HepG2 (cell line): ENCODE data around the gene SDR39U1. TPM values are rescaled to one million over a fixed set of nuclear protein-coding genes. Genes with fewer than 3 reads are reported as not detected.
A peak's percentile ranks its signal among the peaks of the same experiment; 100 is the strongest.

Experiments used
- ATAC-seq: fragments of 200-7000 bp; cut with Tn5 transposase; 3 replicates; pipeline ENCODE4 v1.9.1; 2020; ENCODE audit warnings: mild to moderate bottlenecking, moderate library complexity
- BruUV-seq: library from RNA; stranded (reverse); fragments of 400-500 nt; replicated peaks from 2 replicates; lab custom pipeline; 2021; lab: Mats Ljungman, UMichigan
- CTCF ChIA-PET: fragments of 300-600 bp; formaldehyde crosslinking; extraction: SDS; loops from one replicate; lab custom pipeline; 2021; ENCODE audit warnings: low total read pairs, inconsistent platforms, low intra/inter-chr PET ratio; lab: Yijun Ruan, JAX
- POLR2A ChIA-PET: fragments of 350-600 bp; sonication (Branson Sonifier 250); formaldehyde crosslinking; loops from one replicate; lab custom pipeline; 2020; ENCODE audit warnings: antibody characterized with exemption, inconsistent platforms; lab: Yijun Ruan, JAX
- DNase-seq: peaks from one replicate; pipeline ENCODE4 v3.0.0-alpha.2; 2015; ENCODE audit warnings: low spot score
- FAIRE-seq: peaks from 3 replicates; lab custom pipeline; 2011; peaks lifted over from hg19 to GRCh38; lab: Jason Lieb, UNC
- H2AFZ ChIP-seq: one replicate; pipeline ENCODE4 v1.6.1; 2011; ENCODE audit warnings: low read length, inconsistent platforms
- H3K27ac ChIP-seq: fragments of 300-600 bp; 3 replicates; pipeline ENCODE4 v1.8.0; 2011; ENCODE audit warnings: mixed run types, mild to moderate bottlenecking, mixed read lengths, low read length, inconsistent platforms; ENCODE audit not compliant: insufficient read depth; ENCODE audit errors: extremely low read length
- H3K27me3 ChIP-seq, 2 experiments: fragments of 200-600 bp in 1 of 2; 2 replicates in 1 of 2; 3 replicates in 1 of 2; pipeline versions ENCODE4 v1.6.0 to v1.8.0; 2011; ENCODE audit warnings: low read length in 2 of 2, mild to moderate bottlenecking in 2 of 2, moderate library complexity in 2 of 2, inconsistent platforms in 1 of 2; ENCODE audit not compliant: insufficient read depth in 2 of 2, control insufficient read depth in 1 of 2
- H3K36me3 ChIP-seq, 2 experiments: fragments of 200-600 bp in 1 of 2; replicated peaks in 1 of 2; 2 replicates in 1 of 2; 3 replicates in 1 of 2; pipeline versions ENCODE4 v1.5.1 to v1.8.0; 2011; ENCODE audit warnings: low read length in 2 of 2, inconsistent platforms in 1 of 2; ENCODE audit not compliant: insufficient read depth in 2 of 2, control insufficient read depth in 1 of 2
- H3K4me1 ChIP-seq: 2 replicates; pipeline ENCODE4 v1.5.1; 2012; ENCODE audit warnings: low read length, inconsistent platforms; ENCODE audit not compliant: insufficient read depth
- H3K4me2 ChIP-seq: 2 replicates; pipeline ENCODE4 v1.6.0; 2011; ENCODE audit warnings: low read depth, low read length, inconsistent platforms
- H3K4me3 ChIP-seq, 3 experiments: fragments of 200-600 bp in 1 of 3; sonication (generic), shearing (Covaris generic) in 1 of 3; replicated peaks in 1 of 3; 2 replicates each; pipeline ENCODE4 v1.5.1; 2011 to 2016; ENCODE audit warnings: low read length in 3 of 3, inconsistent platforms in 2 of 3, low read depth in 2 of 3, mild to moderate bottlenecking in 2 of 3, control low read depth in 1 of 3, mixed read lengths in 1 of 3; ENCODE audit not compliant: insufficient read depth in 1 of 3
- H3K79me2 ChIP-seq: one replicate; pipeline ENCODE4 v1.6.1; 2011; ENCODE audit warnings: low read length, inconsistent platforms; ENCODE audit not compliant: insufficient read depth
- H3K9ac ChIP-seq: 2 replicates; pipeline ENCODE4 v1.6.0; 2011; ENCODE audit warnings: mild to moderate bottlenecking, low read depth, low read length, inconsistent platforms; ENCODE audit not compliant: insufficient read depth
- H3K9me3 ChIP-seq: 2 replicates; pipeline ENCODE4 v1.5.1; 2012; ENCODE audit warnings: mild to moderate bottlenecking, low read length
- H4K20me1 ChIP-seq: 2 replicates; pipeline ENCODE4 v1.6.0; 2011; ENCODE audit warnings: inconsistent platforms, mild to moderate bottlenecking, low read length, moderate library complexity; ENCODE audit not compliant: insufficient read depth
- CEBPZ ChIP-seq: IDR thresholded peaks from 2 replicates; pipeline ENCODE4 v1.6.1; 2012; ENCODE audit warnings: low read length, improper control_type of control experiment
- GTF2F1 ChIP-seq: fragments of 150-350 bp; IDR thresholded peaks from 2 replicates; pipeline ENCODE4 v1.6.1; 2014; ENCODE audit warnings: low read length
- LCORL ChIP-seq, 2 experiments: fragments of 450-650 bp in 1 of 2; sonication (generic) in 1 of 2; formaldehyde crosslinking in 1 of 2; IDR thresholded peaks; 2 replicates each; pipeline versions ENCODE4 v1.5.0 to v1.6.1; 2017 to 2020; ENCODE audit warnings: antibody characterized with exemption in 1 of 2, missing genetic modification reagents in 1 of 2
- MXI1 ChIP-seq: IDR thresholded peaks from 3 replicates; pipeline ENCODE4 v1.6.1; 2012; ENCODE audit warnings: low read depth, low read length, inconsistent platforms, borderline replicate concordance
- RCOR2 ChIP-seq: IDR thresholded peaks from 2 replicates; pipeline ENCODE4 v1.6.1; 2016; ENCODE audit warnings: missing biosample characterization, missing genetic modification reagents
- ZFY ChIP-seq: sonication (generic); formaldehyde crosslinking; IDR thresholded peaks from 2 replicates; pipeline ENCODE4 v1.4.0; 2020; ENCODE audit warnings: missing genetic modification reagents
- ZNF577 ChIP-seq: sonication (generic); formaldehyde crosslinking; IDR thresholded peaks from 2 replicates; pipeline ENCODE4 v1.4.0; 2020; ENCODE audit warnings: mild to moderate bottlenecking, low read depth, missing genetic modification reagents, borderline replicate concordance
- ZNF737 ChIP-seq: sonication (generic); formaldehyde crosslinking; IDR thresholded peaks from 2 replicates; pipeline ENCODE4 v1.5.0; 2020; ENCODE audit warnings: missing genetic modification reagents, mild to moderate bottlenecking, borderline replicate concordance
- WGBS: methylation state at CpG from one replicate; pipeline ENCODE4 v1.1.6; 2017; ENCODE audit warnings: low lambda C conversion rate; 5-methylcytosine and 5-hydroxymethylcytosine counted together
- in situ Hi-C: cut with HindIII; loops from 2 replicates; pipeline ENCODE4 v1.10.0; 2017; ENCODE audit warnings: low pct_unique_long_range_greater_than_20kb; ENCODE audit not compliant: extremely low pct_ligation_motif_present
- intact Hi-C: fragments of 100-400 bp; cut with micrococcal nuclease; formaldehyde crosslinking; loops from one replicate; pipeline ENCODE4 v1.10.0; 2022; ENCODE audit not compliant: unreplicated experiment
- polyA plus RNA-seq, 8 experiments: library from polyadenylated mRNA; depleted of rRNA in 3 of 8; stranded (reverse) in 7 of 8; unstranded in 1 of 8; fragments of >200 nt; fragmentation: Illumina TruSeq in 4 of 8; extraction: Trizol in 4 of 8; gene quantifications; 2 replicates each; pipeline versions ENCODE4 v1.2.1 to v1.2.3, GENCODE V29; 2011 to 2016; ENCODE audit warnings: low read depth in 4 of 8, missing spikeins in 1 of 8, mixed read lengths in 1 of 8; ENCODE audit not compliant: insufficient read depth in 1 of 8
- total RNA-seq, 5 experiments: library from RNA; depleted of rRNA; stranded (reverse); fragments of >200 nt; fragmentation: Illumina TruSeq; extraction: Trizol; gene quantifications; 2 replicates each; pipeline ENCODE4 v1.2.3, GENCODE V29; 2016; ENCODE audit warnings: low read depth in 1 of 5
- TF ChIP-seq, protein P1 (sequence below): sonication (generic); formaldehyde crosslinking; IDR thresholded peaks from 2 replicates; pipeline ENCODE4 v1.5.1; 2020; ENCODE audit warnings: missing genetic modification reagents, mild to moderate bottlenecking, borderline replicate concordance
- TF ChIP-seq, protein P2 (sequence below): sonication (generic); formaldehyde crosslinking; IDR thresholded peaks from 2 replicates; pipeline ENCODE4 v1.4.0; 2020; ENCODE audit warnings: missing genetic modification reagents
- TF ChIP-seq, protein P3 (sequence below): sonication (generic); formaldehyde crosslinking; IDR thresholded peaks from 2 replicates; pipeline ENCODE4 v1.4.0; 2020; ENCODE audit warnings: mild to moderate bottlenecking, missing genetic modification reagents

The SDR39U1 gene
- total and polyA plus RNA-seq, 2 of the 13 experiments (the other 11 are each of a cell fraction or from before 2014, with no cell fraction given) = 34.4 to 129 TPM

- TF ChIP-seq, protein P1, sequence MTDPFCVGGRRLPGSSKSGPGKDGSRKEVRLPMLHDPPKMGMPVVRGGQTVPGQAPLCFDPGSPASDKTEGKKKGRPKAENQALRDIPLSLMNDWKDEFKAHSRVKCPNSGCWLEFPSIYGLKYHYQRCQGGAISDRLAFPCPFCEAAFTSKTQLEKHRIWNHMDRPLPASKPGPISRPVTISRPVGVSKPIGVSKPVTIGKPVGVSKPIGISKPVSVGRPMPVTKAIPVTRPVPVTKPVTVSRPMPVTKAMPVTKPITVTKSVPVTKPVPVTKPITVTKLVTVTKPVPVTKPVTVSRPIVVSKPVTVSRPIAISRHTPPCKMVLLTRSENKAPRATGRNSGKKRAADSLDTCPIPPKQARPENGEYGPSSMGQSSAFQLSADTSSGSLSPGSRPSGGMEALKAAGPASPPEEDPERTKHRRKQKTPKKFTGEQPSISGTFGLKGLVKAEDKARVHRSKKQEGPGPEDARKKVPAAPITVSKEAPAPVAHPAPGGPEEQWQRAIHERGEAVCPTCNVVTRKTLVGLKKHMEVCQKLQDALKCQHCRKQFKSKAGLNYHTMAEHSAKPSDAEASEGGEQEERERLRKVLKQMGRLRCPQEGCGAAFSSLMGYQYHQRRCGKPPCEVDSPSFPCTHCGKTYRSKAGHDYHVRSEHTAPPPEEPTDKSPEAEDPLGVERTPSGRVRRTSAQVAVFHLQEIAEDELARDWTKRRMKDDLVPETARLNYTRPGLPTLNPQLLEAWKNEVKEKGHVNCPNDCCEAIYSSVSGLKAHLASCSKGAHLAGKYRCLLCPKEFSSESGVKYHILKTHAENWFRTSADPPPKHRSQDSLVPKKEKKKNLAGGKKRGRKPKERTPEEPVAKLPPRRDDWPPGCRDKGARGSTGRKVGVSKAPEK = peak; percentile 76; the same call in 1 of the 2 replicates
Observed at GRCh38 chr14:24426150-24426911, 16.2 kb downstream of the SDR39U1 start (continued).

- intact Hi-C loops = loop anchor here (1.0 to 2.0 kb wide), 2 partner anchors 13 to 17 kb away; partner anchors contain the start of gene SDR39U1
- ChIA-PET CTCF (no interaction called here), POLR2A (interaction anchor here (1.1 to 9.1 kb wide), 6 partner anchors 16 to 154 kb away, joined by 4 to 242 read pairs (median 12); partner anchors contain the start of genes RABGGTA and SDR39U1)
- in situ Hi-C loops = no loop called here
- ATAC-seq (no peak), FAIRE-seq (no peak), DNase-seq (peak; percentile 63)
- no peak overlapping the region for H3K4me2 ChIP-seq
- peaks cover 5% of the 10 kb centered on the region for H3K79me2 ChIP-seq
- H3K9ac ChIP-seq = no peak overlapping the region
- no peaks in the 10 kb centered on the region; a peak in 2 of 5 replicates for H3K27me3 ChIP-seq
- peaks cover 74% of the 10 kb centered on the region for H3K4me1 ChIP-seq
- H3K9me3 ChIP-seq = no peaks in the 10 kb centered on the region
- H2AFZ ChIP-seq = no peak overlapping the region
- 10% methylated on average over 3 of the region's 3 CpGs for WGBS
- H3K4me3 ChIP-seq = no peak overlapping the region
- no peaks in the 10 kb centered on the region for H4K20me1 ChIP-seq
- no peaks in the 10 kb centered on the region for H3K36me3 ChIP-seq
- H3K27ac ChIP-seq = no peak overlapping the region
- BruUV-seq = no TSS peak
- TF ChIP-seq, protein P2, sequence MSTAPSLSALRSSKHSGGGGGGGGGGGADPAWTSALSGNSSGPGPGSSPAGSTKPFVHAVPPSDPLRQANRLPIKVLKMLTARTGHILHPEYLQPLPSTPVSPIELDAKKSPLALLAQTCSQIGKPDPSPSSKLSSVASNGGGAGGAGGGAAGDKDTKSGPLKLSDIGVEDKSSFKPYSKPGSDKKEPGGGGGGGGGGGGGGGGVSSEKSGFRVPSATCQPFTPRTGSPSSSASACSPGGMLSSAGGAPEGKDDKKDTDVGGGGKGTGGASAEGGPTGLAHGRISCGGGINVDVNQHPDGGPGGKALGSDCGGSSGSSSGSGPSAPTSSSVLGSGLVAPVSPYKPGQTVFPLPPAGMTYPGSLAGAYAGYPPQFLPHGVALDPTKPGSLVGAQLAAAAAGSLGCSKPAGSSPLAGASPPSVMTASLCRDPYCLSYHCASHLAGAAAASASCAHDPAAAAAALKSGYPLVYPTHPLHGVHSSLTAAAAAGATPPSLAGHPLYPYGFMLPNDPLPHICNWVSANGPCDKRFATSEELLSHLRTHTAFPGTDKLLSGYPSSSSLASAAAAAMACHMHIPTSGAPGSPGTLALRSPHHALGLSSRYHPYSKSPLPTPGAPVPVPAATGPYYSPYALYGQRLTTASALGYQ (CRISPR knock-in tag) = 0 out of 2 replicates have a peak, but pooled peaks have one; percentile 6
- TF ChIP-seq, protein P3, sequence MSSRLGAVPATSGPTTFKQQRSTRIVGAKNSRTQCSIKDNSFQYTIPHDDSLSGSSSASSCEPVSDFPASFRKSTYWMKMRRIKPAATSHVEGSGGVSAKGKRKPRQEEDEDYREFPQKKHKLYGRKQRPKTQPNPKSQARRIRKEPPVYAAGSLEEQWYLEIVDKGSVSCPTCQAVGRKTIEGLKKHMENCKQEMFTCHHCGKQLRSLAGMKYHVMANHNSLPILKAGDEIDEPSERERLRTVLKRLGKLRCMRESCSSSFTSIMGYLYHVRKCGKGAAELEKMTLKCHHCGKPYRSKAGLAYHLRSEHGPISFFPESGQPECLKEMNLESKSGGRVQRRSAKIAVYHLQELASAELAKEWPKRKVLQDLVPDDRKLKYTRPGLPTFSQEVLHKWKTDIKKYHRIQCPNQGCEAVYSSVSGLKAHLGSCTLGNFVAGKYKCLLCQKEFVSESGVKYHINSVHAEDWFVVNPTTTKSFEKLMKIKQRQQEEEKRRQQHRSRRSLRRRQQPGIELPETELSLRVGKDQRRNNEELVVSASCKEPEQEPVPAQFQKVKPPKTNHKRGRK = no peak
- TF ChIP-seq ZFY (CRISPR knock-in tag) = 0 out of 2 replicates have a peak, but pooled peaks have one; percentile 3
- TF ChIP-seq ZNF577 (CRISPR knock-in tag) = no peak
- peak; percentile 100 for TF ChIP-seq LCORL (IDR thresholded peaks at IDR 0.05)
- TF ChIP-seq LCORL (CRISPR knock-in tag; IDR thresholded peaks at IDR 0.05) = no peak
- TF ChIP-seq CEBPZ = no peak
- 0 out of 3 replicates have a peak, but pooled peaks have one; percentile 12 for TF ChIP-seq MXI1
- TF ChIP-seq ZNF737 (CRISPR knock-in tag) = no peak
- TF ChIP-seq RCOR2 (CRISPR knock-in tag) = no peak
- TF ChIP-seq GTF2F1 = peak; percentile 81; the same call in 1 of the 2 replicates
Observed at GRCh38 chr14:24425704-24426103, 16.9 kb downstream of the SDR39U1 start.
